Spleen (tissue), 7 donors: Measurements from ENCODE around the gene GIGYF2.

Experiments used
- CTCF ChIP-seq, 11 experiments: fragments of 200-600 bp in 7 of 11; fragments of 450-650 bp in 4 of 11; sonication (generic) in 4 of 11; IDR thresholded peaks in 8 of 11; conservative IDR thresholded peaks in 3 of 11; 1 replicate in 7 of 11; 2 replicates in 4 of 11; pipeline versions ENCODE4 v1.4.0 to v1.8.0; 2016 to 2021; ENCODE audit warnings: antibody characterized with exemption in 11 of 11, inconsistent platforms in 4 of 11, mild to moderate bottlenecking in 1 of 11
- POLR2A ChIP-seq, 3 donors: fragments of 450-650 bp; IDR thresholded peaks; one replicate each; pipeline ENCODE4 v1.5.1; 2017; ENCODE audit warnings: antibody characterized with exemption in 3 of 3, mild to moderate bottlenecking in 1 of 3
- POLR2AphosphoS5 ChIP-seq, 3 donors: sonication (generic); formaldehyde crosslinking; IDR thresholded peaks; one replicate each; pipeline ENCODE4 v1.5.1; 2017; ENCODE audit warnings: antibody characterized with exemption in 3 of 3
- donor health status: DM: no; HTN: no; CAD: no; lungs with moderate emphysema.
- donor health status: DM: no; HTN: no; CAD: no.
- donor health status: DM: no; HTN: no; CAD: no.

GRCh38 chr2:232829988-232830387, 132.9 kb downstream of the GIGYF2 start:
- no peak for TF ChIP-seq CTCF (IDR thresholded peaks at IDR 0.05 in 8 of 11, conservative IDR thresholded peaks at IDR 0.05 in 3 of 11)
- TF ChIP-seq POLR2A (IDR thresholded peaks at IDR 0.05) = no peak
- no peak for TF ChIP-seq POLR2AphosphoS5 (IDR thresholded peaks at IDR 0.05)
